Measurements from ENCODE around the gene LPP.

GRCh38 chr3:188505911-188506310, 352.0 kb downstream of the LPP start:
- TF ChIP-seq BHLHE40 (IDR thresholded peaks at IDR 0.05; ENCODE audit: low read depth, low read length) (no peak), CTCF (conservative IDR thresholded peaks at IDR 0.05; ENCODE audit: low read depth, low read length) (no peak)
